CD4-positive, alpha-beta T cell (primary cell): Measurements from ENCODE around the gene FAM50A. TPM values are rescaled to one million over a fixed set of nuclear protein-coding genes. Genes with fewer than 3 reads are reported as not detected.
A peak's percentile ranks its signal among the peaks of the same experiment; 100 is the strongest.

Source experiments
- ATAC-seq: fragments of 200-7000 bp; cut with Tn5 transposase; one replicate; pipeline ENCODE4 v1.10.0; 2022; ENCODE audit warnings: mild to moderate bottlenecking; ENCODE audit not compliant: poor library complexity
- CTCF ChIA-PET: fragments of 350-600 bp; sonication (Branson Sonifier 250); formaldehyde crosslinking; loops from one replicate; lab custom pipeline; 2021; ENCODE audit warnings: antibody characterized with exemption, inconsistent platforms; lab: Charles Lee
- POLR2A ChIA-PET: fragments of 350-600 bp; sonication (Branson Sonifier 250); formaldehyde crosslinking; loops from one replicate; lab custom pipeline; 2021; ENCODE audit warnings: antibody characterized with exemption, inconsistent platforms; lab: Charles Lee
- DNase-seq, 14 experiments: peaks; one replicate each; pipeline ENCODE4 v3.0.0-alpha.2; 2013 to 2020; ENCODE audit warnings: mixed read lengths in 2 of 14
- H3K27ac ChIP-seq, 2 donors: one replicate each; pipeline versions ENCODE4 v1.5.1 to v1.7.0; 2013; ENCODE audit warnings: low read length in 2 of 2, low read depth in 1 of 2, mild to moderate bottlenecking in 1 of 2
- H3K27me3 ChIP-seq, 2 experiments: 1 replicate in 1 of 2; 2 replicates in 1 of 2; pipeline versions ENCODE4 v1.6.1 to v1.7.0; 2013; ENCODE audit warnings: low read length in 2 of 2, control low read depth in 1 of 2, mild to moderate bottlenecking in 1 of 2, moderate library complexity in 1 of 2; ENCODE audit not compliant: insufficient read depth in 2 of 2, control insufficient read depth in 1 of 2
- H3K36me3 ChIP-seq: one replicate; pipeline ENCODE4 v1.6.1; 2013; ENCODE audit warnings: low read length, control low read depth; ENCODE audit not compliant: insufficient read depth
- H3K4me1 ChIP-seq: one replicate; pipeline ENCODE4 v1.6.1; 2013; ENCODE audit warnings: low read length, control low read depth; ENCODE audit not compliant: insufficient read depth
- H3K4me3 ChIP-seq: one replicate; pipeline ENCODE4 v1.5.1; 2013; ENCODE audit warnings: mild to moderate bottlenecking, low read length, moderate library complexity
- H3K9me3 ChIP-seq, 2 experiments: 1 replicate in 1 of 2; 2 replicates in 1 of 2; pipeline versions ENCODE4 v1.6.1 to v1.7.0; 2013; ENCODE audit warnings: low read length in 2 of 2, mild to moderate bottlenecking in 2 of 2, control low read depth in 1 of 2, moderate library complexity in 1 of 2; ENCODE audit not compliant: control insufficient read depth in 1 of 2, insufficient read depth in 1 of 2
- H3K27ac Mint-ChIP-seq: one replicate; pipeline ENCODE4 v1.8.0; 2020; ENCODE audit warnings: mixed read lengths
- H3K27me3 Mint-ChIP-seq: one replicate; pipeline ENCODE4 v1.8.0; 2021; ENCODE audit warnings: mixed read lengths
- H3K36me3 Mint-ChIP-seq: one replicate; pipeline ENCODE4 v1.8.0; 2021; ENCODE audit warnings: low read depth, mixed read lengths
- H3K4me1 Mint-ChIP-seq: one replicate; pipeline ENCODE4 v1.8.0; 2021; ENCODE audit warnings: low read depth, mixed read lengths
- H3K4me3 Mint-ChIP-seq: one replicate; pipeline ENCODE4 v1.8.0; 2020; ENCODE audit warnings: mild to moderate bottlenecking, mixed read lengths
- H3K9me3 Mint-ChIP-seq: one replicate; pipeline ENCODE4 v1.8.0; 2020; ENCODE audit warnings: mixed read lengths
- intact Hi-C, 2 experiments: fragments of 100-400 bp; cut with DNase I in 1 of 2; cut with micrococcal nuclease in 1 of 2; formaldehyde crosslinking; loops; one replicate each; pipeline versions ENCODE4 v1.15.1 to v1.9.0; 2023 to 2025; cut with DNase I, micrococcal nuclease
- total RNA-seq, 174 experiments: library from RNA in 2 of 174; stranded (reverse) in 2 of 174; gene quantifications; one replicate each; pipeline ENCODE4 v1.2.3 and lab custom pipeline; 2021 to 2026
- TF ChIP-seq, protein P1 (sequence below): fragments of 200-600 bp; IDR thresholded peaks from one replicate; pipeline ENCODE4 v1.8.0; 2022; ENCODE audit warnings: antibody characterized with exemption, mild to moderate bottlenecking

FAM50A gene
- total RNA-seq, 2 experiments from 2014 or later, result 42.3 to 49.4 TPM

DNA sequence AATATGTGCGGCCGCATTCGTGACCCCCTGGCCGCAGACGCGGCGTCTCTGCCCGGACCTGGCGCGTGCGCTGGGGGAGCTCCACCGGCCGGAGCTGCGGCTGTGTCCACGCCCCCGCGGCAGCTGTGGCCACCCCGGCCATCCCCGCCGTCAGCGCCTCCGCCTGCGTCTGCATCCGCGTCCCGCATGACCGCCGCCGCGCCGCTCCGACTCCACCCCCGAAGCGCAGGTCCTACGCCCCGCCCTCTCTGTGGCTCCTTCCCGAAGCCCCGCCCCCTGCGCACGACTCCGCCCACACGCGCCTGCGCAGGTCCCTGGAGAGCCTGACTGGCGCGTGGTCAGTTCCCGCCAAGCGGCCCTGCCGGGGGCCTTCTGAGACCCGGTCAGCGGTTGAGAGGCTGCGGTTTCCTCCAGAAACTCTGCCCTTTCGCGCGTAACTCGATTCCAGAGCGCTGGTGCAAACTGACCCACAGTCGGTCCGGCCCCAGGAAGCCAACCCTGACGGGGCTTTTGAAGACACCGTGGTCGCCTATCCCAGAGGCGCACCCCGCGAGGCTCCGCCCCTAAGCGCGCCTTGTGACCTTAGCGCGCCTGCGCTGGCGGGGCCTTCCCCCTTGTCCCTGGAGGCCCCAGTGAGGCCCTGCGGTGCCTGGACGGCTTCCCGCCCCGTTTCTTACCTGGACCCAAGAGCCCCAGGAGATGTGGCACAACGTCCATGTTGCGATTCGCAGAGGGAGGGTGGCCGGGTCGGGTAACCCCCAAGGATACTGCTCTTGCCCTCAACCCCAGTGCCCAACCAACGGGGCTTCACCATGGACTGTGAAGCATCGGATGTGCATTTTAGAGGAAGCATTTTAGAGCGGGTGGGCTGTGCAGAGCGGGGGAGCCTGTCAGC is 35.0 kb downstream of the FAM50A start, which contains the start of gene LAGE3:
Gene LAGE3 (minus strand): TSS at position 554 of the 895 bp plus-strand sequence. CDS start 366 bp downstream, at position 188.
- Histone ChIP-seq H3K4me1 (peaks cover 28% of the 10 kb centered on the region), H3K9me3 (no peaks in the 10 kb centered on the region), H3K36me3 (peaks cover 2% of the 10 kb centered on the region), H3K4me3 (peak within 1 kb of the TSS; percentile 56), H3K27me3 (no peaks in the 10 kb centered on the region), H3K27ac (peak within 1 kb of the TSS; percentile 72 to 74)
- POLR2A ChIA-PET, result interaction anchor here (0.7 to 1.5 kb wide), 7 partner anchors 8 to 81 kb away, joined by 3 to 8 read pairs (median 3); partner anchors contain the start of genes FAM3A, FAM50A, PLXNA3 and RPL10
- H3K9me3 Mint-ChIP-seq, result no peaks in the 10 kb centered on the region
- peak within 1 kb of the TSS; percentile 85 for H3K4me3 Mint-ChIP-seq
- peaks cover 26% of the 10 kb centered on the region for H3K4me1 Mint-ChIP-seq
- no peaks in the 10 kb centered on the region for H3K36me3 Mint-ChIP-seq
- no peaks in the 10 kb centered on the region for H3K27me3 Mint-ChIP-seq
- CTCF ChIA-PET, result interaction anchor here (1.1 kb wide), 1 partner anchor 11 kb away, joined by 3 read pairs; the partner anchor contains the start of gene SLC10A3
- ATAC-seq (peak; percentile 90), DNase-seq (peak; percentile 86 to 96 (median 92))
- TF ChIP-seq, protein P1, sequence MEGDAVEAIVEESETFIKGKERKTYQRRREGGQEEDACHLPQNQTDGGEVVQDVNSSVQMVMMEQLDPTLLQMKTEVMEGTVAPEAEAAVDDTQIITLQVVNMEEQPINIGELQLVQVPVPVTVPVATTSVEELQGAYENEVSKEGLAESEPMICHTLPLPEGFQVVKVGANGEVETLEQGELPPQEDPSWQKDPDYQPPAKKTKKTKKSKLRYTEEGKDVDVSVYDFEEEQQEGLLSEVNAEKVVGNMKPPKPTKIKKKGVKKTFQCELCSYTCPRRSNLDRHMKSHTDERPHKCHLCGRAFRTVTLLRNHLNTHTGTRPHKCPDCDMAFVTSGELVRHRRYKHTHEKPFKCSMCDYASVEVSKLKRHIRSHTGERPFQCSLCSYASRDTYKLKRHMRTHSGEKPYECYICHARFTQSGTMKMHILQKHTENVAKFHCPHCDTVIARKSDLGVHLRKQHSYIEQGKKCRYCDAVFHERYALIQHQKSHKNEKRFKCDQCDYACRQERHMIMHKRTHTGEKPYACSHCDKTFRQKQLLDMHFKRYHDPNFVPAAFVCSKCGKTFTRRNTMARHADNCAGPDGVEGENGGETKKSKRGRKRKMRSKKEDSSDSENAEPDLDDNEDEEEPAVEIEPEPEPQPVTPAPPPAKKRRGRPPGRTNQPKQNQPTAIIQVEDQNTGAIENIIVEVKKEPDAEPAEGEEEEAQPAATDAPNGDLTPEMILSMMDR, result no peak
- intact Hi-C loops, result loop anchor here in 1 of 2 experiments (1.0 to 5.0 kb wide), 2 partner anchors 21 to 38 kb away; partner anchors contain the start of genes FAM3A and PLXNA3
- H3K27ac Mint-ChIP-seq, result peak within 1 kb of the TSS; percentile 90

DNA sequence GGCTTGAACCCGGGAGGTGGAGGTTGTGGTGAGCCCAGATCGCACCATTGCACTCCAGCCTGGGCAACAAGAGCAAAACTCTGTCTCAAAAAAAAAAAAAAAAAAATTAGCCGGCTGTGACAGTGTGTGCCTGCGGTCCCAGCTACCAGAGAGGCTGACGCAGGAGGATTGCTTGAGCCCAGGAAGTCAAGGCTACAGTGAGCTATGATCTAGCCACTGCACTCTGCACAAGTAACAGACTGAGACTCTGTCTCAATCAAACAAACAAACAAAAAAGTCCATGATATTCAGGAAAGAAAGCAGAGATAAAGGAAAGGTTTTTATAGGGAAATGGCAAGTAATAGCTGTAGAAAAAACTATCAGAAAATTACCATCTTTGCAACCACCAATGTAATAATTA is 37.3 kb downstream of the FAM50A start:
- no peaks in the 10 kb centered on the region for H3K9me3 Mint-ChIP-seq
- peak overlapping the region; percentile 12 for H3K27ac Mint-ChIP-seq
- POLR2A ChIA-PET, result no interaction called here
- peaks cover 26% of the 10 kb centered on the region for H3K4me1 Mint-ChIP-seq
- intact Hi-C loops, result loop anchor here in 1 of 2 experiments (10.0 kb wide), 1 partner anchor 46 kb away; the partner anchor contains the start of gene GDI1
- no peak for DNase-seq
- Histone ChIP-seq H3K4me3 (no peak overlapping the region), H3K27me3 (no peaks in the 10 kb centered on the region), H3K36me3 (peaks cover 16% of the 10 kb centered on the region), H3K4me1 (peaks cover 46% of the 10 kb centered on the region), H3K9me3 (no peaks in the 10 kb centered on the region), H3K27ac (no peak overlapping the region)
- ATAC-seq, result no peak
- H3K4me3 Mint-ChIP-seq, result no peak overlapping the region
- H3K27me3 Mint-ChIP-seq, result no peaks in the 10 kb centered on the region
- H3K36me3 Mint-ChIP-seq, result no peaks in the 10 kb centered on the region
- CTCF ChIA-PET, result no interaction called here
- TF ChIP-seq, protein P1, result no peak

DNA sequence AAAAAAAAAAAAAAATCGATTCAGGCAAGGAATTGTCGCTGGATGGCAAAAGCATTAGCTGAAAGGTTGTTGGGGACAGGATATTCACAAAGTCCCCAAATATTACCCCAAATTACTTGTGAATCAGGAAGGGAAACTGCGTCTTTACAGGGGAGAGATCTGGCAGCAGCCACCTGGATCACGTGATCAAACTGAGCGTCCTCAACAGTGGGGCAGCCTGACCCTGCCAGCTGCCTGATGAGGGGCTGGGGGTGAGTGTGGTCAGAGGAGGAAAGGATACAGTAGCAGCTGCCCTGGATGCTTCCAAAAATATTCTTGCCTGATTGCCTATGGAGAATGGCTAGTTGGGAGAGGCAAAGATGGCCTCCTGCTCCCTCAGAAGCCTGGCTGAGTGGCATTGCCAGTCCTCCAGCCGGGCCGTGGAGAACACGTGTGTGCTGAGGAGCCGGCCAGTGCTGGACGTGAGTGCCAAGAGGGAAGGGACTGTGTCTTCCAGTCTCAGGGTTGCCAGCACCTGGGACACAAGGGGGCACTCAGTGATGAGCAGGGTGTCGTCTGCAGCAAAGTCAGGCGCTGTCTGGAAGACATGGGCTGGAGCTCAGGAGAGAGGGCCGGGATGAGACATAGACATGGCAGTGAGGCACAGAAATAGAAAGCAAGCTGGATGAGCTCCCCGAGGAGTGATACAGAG is 38.1 kb downstream of the FAM50A start:
- Histone ChIP-seq H3K4me1 (peaks cover 45% of the 10 kb centered on the region), H3K4me3 (no peak overlapping the region), H3K27ac (no peak overlapping the region), H3K9me3 (no peaks in the 10 kb centered on the region), H3K27me3 (no peaks in the 10 kb centered on the region), H3K36me3 (peaks cover 16% of the 10 kb centered on the region)
- ATAC-seq, result no peak
- ChIA-PET CTCF (no interaction called here), POLR2A (no interaction called here)
- no peak for DNase-seq
- Mint-ChIP-seq H3K27ac (no peak overlapping the region), H3K27me3 (no peaks in the 10 kb centered on the region), H3K36me3 (no peaks in the 10 kb centered on the region), H3K9me3 (no peaks in the 10 kb centered on the region), H3K4me1 (peaks cover 20% of the 10 kb centered on the region), H3K4me3 (no peak overlapping the region)
- TF ChIP-seq, protein P1, result no peak
- intact Hi-C loops, result loop anchor here in 1 of 2 experiments (10.0 kb wide), 1 partner anchor 47 kb away; the partner anchor contains the start of gene GDI1
